Activated CD4-positive, alpha-beta T cell treated with anti-CD3 and anti-CD28 coated beads, Interleukin-2, amount 50 U/mL, for 24 hours (primary cell): ENCODE data around the gene TGFBR3.

ENCODE experiments used
- DNase-seq, 2 donors: peaks; one replicate each; pipeline ENCODE4 v3.0.0-alpha.2; 2020; ENCODE audit warnings: low read depth in 1 of 2, low spot score in 1 of 2

The TGFBR3 gene

DNA sequence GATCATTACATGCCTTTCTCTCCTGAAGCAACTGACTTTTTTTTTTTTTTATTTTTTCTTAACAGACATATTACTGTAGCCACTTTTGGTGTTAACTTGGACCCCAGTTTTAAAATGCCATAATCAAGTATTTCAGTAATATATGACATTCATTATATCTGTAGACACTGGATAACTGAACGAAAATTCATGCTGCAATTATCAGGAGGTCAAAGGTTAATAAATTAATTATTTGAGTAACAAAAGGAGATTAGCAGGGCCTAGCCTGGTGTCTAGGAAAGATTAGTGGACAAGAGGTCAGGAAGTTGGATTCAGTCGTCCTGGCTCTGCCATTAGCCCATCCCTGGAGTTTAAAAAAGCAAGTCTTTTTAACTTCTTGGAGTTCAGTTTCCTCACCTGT, 168.1 kb downstream of the TGFBR3 start:
- no peak for DNase-seq

- no peak for DNase-seq
Observed at GRCh38 chr1:91716339-91716738, 169.6 kb downstream of the TGFBR3 start.

- no peak for DNase-seq
Observed at GRCh38 chr1:91715416-91716000, 170.4 kb downstream of the TGFBR3 start.

GRCh38 chr1:91714867-91715381, 171.0 kb downstream of the TGFBR3 start:
- DNase-seq: no peak

- DNase-seq: peak in 1 of 2 donors; percentile 31
Observed at GRCh38 chr1:91712981-91713841, 172.7 kb downstream of the TGFBR3 start.

DNA sequence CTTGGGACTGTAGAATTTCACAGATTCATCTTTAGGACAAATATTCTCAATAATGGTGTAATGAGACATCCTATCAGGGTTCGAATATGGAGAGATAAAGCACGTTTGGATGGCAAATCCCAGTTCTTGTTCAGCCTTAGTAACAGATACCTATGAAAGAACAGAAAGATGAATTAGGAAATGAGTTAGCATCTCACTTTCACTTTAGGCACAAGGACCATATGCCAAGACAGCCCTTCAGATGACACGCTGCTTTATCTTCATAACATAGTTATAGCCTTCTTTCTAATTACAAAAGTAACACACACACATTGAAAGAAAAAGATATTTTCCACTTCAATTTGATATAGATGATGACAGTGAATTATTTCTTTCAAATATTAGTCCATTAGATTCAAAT, 173.6 kb downstream of the TGFBR3 start:
- DNase-seq: no peak

DNA sequence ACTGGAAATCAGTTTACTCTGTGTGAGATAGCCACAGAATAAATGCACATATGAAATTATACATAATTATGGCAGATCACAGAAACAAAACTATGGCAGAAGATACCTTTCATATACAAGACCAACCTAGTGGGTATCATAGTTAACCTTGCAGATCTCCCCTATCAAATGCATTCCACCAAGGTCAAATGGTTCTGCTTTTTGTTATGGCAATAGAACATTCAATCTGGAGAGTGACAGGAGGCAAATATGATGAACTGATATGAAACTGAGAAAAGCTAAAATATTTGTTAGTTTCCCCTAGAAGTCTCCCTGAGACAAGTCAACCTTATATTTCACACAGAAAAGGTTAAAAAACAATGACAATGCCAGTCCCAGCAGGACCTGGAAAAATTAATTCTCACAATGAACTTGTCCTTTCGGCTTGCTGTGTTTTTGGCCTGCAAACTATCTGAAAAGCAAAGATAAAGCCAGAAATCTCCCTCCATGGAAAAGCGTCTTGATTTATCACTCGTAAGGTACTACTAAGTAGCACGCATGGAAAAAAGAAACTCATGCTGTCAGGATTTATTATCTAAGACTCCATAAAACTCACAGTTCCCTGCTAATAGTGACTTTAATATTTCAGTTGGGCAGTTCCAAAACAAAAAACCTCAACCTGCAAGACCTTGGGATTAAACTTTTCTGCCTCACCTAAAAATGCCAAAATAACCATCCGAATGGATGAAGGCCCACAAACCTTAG, 174.3 kb downstream of the TGFBR3 start:
- DNase-seq: no peak

DNA sequence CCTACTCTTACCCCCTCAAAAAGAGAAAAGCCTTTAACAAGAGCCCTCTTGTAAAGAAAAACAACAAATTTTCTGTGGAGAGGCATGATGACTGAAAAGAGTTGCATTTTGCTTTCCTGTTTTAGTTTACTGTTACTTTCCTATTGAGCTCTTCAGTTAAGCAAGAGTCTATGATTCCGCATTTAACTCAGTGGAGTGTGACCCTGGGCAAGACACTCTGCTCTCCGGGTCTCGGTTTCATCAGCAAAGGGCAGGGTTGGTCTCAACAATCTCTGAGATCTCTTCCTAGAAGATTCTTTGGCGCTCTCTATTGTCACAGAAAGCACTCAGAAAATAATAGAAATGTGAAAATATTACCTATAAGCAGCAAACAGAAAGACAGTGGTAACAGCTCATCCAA, 175.7 kb downstream of the TGFBR3 start:
- DNase-seq: no peak

DNA sequence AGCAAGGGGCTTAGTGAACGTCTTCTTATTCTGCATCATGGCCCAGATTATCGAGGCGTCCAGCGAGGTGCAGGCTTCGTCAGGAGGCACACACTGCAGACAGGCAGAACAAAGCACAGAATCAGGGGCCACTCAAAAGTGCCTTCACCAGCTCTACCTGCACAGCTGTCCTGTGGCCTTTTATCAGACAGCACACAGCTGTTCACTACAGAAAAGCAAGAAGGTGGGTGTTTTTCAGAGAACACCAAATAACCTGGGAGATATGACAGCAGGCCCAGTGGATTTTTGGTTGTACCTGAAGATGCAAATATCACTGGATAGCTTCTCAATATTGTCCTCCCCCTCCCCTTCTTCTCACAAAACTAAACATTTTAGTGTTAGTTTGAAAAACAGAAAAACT, 177.3 kb downstream of the TGFBR3 start:
- no peak for DNase-seq

DNA sequence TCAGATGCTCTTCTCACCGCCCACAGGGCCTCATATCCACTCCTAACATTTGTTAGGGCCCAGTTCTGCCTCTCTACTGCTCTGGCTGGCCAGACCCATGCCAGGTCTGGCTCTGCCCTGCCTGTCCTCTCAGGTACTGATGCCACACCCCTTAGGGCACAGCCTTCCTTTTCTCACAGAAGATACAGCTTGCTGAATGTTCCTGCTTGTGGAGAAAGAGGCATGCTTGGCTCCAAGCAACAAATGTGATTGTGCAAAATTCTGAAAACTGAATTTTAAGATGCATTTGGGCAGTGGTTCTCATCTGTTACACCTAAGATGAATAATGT, 178.1 kb downstream of the TGFBR3 start:
- DNase-seq: no peak

GRCh38 chr1:91707114-91707889, 178.6 kb downstream of the TGFBR3 start:
- no peak for DNase-seq

- DNase-seq: no peak
Observed at GRCh38 chr1:91706140-91706957, 179.6 kb downstream of the TGFBR3 start.

DNA sequence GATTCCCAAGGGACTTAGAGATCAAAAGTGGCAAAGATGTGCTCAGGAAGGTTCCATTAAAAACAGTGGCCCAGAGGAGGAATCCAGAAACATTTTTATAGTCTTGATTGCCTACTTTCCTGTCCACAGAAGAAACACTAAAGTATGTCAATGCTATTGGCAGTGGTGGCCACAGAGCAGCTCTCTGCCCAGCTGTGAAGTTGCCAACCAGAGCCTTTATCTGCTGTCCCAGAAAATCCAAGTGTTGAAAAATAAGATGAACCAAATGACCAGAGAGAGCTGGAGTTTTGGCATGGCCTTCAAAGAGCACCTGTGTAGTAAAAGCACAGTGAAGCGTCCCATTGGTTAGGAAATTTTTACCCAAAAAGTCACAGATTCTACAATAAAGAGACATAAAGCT, 181.2 kb downstream of the TGFBR3 start:
- no peak for DNase-seq

DNA sequence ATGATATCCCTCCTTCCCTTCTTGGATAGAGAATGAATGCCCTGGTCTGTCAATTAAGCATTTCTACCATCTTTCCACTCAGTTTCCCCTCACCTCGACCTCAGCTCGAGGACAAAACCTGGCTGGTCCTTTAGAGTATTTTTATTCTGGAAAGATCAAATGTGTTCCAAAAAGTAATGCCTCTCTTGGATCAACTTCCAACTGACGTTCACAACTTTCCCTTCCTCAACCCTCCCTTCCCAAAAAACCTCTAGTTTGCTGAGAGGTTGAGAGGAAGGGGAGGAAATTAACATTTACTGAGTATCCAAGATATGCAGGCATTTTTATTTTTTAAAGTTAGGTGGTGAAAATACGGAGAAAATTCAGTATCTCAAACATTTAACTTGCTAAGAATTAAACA, 182.9 kb downstream of the TGFBR3 start:
- no peak for DNase-seq

- no peak for DNase-seq
Observed at GRCh38 chr1:91701472-91701869, 184.5 kb downstream of the TGFBR3 start.

DNA sequence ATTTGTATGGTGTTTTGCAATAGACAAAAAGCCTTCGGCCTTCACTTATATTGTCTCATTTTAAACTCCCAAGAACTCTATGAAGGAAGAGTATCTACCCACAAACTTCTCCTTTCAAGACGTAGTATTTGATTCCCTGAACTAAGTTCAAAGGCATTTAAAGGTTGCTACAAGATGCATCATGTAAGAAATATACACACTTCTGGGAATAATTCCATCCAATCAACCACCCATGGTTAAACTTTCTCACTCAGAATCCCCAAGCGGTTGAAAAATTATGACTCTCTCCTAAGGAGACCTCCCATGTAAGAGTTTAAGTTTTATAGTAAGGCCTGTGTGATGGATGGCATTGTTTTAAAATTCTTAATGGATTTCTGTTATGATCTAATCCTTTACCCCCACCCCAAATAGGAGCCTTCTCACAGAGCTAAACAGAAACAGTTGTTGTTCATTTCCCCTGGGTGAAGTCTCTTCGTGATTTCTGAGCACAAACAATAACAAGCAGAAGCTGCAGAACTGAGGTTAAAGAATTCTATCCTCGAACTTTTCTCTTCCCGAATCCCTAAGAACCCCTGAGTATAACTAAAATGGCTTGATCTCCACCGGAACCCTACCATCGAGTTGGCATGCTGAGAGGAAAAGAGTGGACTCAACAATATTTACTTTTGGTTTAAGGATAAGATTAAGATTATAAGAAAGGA, 185.0 kb downstream of the TGFBR3 start:
- DNase-seq: no peak

- no peak for DNase-seq
Observed at GRCh38 chr1:91700332-91700731, 185.6 kb downstream of the TGFBR3 start.

GRCh38 chr1:91699339-91699974, 186.5 kb downstream of the TGFBR3 start:
- no peak for DNase-seq

GRCh38 chr1:91697861-91698260, 188.1 kb downstream of the TGFBR3 start:
- no peak for DNase-seq
